G401.6 (cell line): ENCODE results near the gene CRYZL1.

Experiments used
- FAIRE-seq: peaks from 2 replicates; lab custom pipeline; 2012; peaks lifted over from hg19 to GRCh38; lab: Jason Lieb, UNC

CRYZL1 gene

GRCh38 chr21:33661146-33661545 is 19.6 kb upstream of the CRYZL1 start:
- FAIRE-seq = no peak

- no peak for FAIRE-seq
Observed at GRCh38 chr21:33660406-33660805, 18.9 kb upstream of the CRYZL1 start.

DNA sequence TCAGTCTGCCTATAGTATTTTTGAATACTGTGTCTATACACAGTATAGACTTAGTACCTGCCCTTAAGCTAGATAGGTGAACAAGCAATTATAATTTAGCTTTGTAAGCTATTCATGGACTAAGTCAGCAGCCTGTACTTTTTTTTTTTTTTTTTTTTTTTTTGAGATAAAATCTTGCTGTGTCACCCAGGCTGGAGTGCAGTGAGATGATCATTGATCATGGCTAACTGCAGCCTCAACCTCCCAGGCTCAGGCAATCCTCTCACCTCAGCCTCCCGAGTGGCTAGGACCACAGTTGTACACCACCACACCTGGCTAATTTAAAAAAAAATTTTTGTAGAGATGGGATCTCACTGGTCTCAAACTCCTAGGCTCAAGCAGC is 18.0 kb upstream of the CRYZL1 start:
- FAIRE-seq = no peak

DNA sequence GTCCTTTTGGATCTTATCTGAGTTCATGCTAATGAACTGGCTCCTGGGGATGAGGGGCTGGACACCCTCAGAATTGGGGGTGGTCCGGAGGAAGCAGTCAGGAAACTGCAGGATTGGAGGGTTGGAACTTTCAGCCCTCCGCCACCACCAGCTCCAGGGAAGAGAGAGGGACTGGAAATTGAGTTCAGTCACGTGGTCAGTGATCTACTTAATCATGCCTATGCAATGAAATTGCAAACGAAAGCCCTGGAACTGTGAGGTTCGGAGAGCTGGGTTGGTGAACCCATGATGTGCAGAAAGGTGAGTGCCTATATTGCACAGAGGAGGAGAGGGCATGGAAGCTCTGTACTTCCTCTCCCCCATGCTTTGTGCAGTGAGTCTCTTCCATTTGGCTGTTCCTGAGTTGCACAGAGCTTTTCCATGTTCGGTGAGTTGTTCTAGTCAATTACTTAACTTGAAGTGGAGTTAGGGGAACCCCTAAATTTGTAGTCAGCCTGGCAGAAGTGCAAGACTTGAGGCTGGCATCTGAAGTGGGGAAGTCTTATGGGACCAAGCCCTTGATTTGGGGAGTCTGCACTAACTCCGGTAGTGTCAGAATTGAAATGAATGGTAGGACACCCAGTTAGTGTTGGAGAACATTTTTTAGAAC is 17.5 kb upstream of the CRYZL1 start:
- no peak for FAIRE-seq

- FAIRE-seq = no peak
Observed at GRCh38 chr21:33657124-33657820, 15.7 kb upstream of the CRYZL1 start.

- peak; percentile 96 for FAIRE-seq
Observed at GRCh38 chr21:33655588-33656221, 14.2 kb upstream of the CRYZL1 start.

- FAIRE-seq = no peak
Observed at GRCh38 chr21:33654412-33654811, 12.9 kb upstream of the CRYZL1 start.

- FAIRE-seq = no peak
Observed at GRCh38 chr21:33651965-33652680, 10.6 kb upstream of the CRYZL1 start.

- FAIRE-seq = no peak
Observed at GRCh38 chr21:33650929-33651509, 9.5 kb upstream of the CRYZL1 start.

DNA sequence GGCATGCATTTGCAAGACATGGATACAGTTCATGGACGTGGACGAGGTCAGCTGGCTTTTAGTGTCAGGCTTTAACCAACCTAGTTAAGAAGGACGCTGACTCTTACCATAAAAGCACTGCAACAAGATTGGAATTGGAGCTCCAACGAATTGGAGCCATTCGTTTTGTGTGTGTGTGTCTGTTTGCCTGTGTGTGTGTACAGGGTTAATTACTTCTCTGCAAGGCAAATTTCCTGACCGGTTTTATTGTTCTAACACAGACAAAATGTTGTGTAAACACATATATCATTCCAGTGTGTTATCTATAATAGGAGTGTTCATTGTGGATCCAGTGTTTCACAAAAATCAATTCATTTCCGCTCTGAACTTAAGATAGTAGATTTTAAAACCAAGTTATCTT is 8.7 kb upstream of the CRYZL1 start:
- FAIRE-seq = no peak

DNA sequence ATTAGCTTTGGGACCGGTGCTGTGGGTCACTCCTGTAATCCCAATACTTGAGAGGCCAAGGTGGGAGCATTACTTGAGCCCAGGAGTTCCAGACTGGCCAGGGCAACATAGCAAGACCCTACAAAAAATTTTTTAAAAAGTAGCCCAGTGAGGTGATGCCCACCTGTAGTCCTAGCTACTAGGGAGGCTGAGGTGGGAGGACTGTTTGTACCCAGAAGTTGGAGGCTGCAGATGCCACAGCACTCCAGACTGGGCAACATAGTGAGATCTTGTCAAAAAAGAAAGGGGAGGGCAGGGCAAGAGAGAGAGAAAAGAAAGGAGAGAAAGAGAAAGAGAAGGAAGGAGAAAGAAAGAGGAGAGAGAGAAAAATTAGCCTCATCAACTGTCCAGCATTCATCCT is 7.0 kb upstream of the CRYZL1 start:
- FAIRE-seq = no peak

DNA sequence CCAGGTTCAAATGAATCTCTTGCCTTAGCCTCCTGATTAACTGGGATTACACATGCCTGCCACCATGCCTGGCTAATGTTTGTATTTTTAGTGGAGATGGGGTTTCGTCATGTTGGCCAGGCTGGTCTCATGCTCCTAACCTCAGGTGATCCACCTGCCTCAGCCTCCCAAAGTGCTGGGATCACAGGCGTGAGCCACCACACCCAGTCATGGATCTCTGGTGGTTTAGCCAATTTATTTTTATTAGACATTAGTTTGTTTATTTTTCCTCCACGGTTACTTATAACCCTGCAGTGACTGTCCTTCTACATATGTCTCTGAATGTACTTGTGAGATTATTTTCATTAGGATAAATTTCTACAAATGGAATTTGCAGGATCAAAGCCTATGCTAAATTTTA is 6.0 kb upstream of the CRYZL1 start:
- no peak for FAIRE-seq

GRCh38 chr21:33645730-33646129 is 4.2 kb upstream of the CRYZL1 start:
- FAIRE-seq = no peak

DNA sequence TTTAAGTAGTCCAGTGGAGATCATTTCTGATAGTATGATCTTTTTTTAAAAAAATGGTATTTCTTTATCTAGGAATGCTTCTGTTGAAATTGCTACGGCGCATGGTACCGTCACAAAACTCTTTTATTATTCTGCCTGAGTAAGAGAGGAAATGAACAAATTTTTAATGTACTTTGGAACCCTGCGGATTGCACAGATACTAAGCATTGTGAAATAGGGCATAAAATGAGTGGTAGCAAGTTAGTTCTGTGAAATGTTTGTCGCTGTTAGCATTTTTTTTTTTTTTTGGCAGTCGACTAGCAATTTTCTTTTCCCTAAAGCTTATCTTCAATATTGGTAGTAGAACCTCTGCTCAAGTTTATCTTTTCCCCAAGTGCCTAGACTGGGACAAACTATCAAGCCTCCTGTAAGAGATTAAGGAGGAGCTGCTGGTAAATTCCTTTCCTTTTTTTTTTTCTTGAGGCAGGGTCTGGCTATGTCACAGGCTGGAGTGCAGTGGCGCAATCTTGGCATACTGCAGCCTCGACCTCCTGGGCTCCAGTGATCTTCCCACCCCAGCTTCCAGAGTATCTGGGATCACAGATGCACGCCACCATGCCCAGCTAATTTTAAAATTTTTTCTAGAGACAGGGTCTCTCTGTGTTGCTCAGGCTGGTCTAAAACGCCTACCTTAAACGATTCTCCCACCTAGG is 3.0 kb upstream of the CRYZL1 start:
- FAIRE-seq = no peak

DNA sequence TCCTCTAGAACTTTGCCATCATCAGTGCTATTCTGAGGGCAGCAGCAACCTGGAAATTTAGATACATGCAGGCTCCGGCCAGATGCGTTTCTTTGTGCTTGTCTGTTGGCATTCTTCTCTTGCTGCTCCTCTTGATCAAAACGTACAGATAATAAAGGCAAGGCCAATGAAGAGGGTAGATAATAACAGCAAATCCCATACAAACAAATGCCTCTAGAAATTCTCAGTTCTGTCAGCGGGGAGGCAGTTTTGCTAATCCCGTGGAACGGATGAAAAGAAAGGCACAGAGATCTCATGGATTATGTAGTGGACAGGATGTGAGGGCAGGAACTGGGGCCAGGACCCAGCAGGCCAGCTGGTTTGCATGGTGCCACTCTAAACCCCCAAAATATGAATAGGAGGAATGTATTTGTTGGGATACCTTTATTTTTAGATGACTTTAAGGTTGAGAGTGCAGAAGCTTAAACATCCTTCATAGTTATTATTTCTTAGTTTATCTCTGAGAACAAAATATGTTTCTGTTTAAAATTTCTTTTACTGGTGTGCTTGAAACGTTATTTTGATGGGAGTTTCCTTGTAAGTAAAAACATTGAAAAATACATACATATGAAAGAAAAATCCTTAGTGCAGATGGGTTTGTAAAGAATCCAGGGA is 2.2 kb upstream of the CRYZL1 start:
- FAIRE-seq = no peak

DNA sequence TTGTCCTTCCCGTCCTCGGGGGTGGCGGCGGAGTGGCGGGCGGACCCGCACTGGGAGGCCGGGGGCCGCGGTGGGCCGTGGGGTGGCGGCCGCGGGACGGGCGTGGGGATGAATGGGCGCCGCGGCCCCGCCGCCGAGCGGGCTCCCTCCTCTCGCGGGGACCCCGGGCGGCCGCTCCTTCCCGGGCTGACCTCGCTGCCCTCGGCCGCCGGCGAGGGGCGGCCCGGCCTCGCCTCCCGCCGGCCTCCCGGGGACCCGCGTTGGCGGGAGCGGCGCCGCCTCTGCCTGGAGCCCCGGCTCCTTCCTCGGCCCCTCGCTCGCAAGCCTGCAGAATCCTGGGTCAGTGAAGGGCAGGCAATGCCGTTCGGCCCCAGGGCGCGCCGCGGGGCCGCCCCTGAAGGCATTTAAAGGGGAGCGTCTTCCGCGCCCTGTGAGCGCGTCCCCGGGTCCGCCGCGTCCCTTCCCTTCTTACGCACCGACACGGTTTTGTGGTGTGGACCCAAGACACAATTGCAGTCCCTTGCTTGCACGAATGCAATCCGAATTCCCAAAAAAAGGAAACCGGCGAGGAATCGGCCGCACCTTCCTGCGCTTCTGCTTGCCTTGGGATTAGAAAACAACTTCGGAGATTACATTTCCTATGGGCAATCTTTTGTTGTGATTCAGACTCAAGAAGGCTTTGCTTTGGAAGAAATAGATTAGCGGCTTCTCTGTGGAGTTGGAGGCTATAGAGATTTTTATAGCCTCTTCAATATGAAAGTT is 1.5 kb upstream of the CRYZL1 start:
- FAIRE-seq = no peak

DNA sequence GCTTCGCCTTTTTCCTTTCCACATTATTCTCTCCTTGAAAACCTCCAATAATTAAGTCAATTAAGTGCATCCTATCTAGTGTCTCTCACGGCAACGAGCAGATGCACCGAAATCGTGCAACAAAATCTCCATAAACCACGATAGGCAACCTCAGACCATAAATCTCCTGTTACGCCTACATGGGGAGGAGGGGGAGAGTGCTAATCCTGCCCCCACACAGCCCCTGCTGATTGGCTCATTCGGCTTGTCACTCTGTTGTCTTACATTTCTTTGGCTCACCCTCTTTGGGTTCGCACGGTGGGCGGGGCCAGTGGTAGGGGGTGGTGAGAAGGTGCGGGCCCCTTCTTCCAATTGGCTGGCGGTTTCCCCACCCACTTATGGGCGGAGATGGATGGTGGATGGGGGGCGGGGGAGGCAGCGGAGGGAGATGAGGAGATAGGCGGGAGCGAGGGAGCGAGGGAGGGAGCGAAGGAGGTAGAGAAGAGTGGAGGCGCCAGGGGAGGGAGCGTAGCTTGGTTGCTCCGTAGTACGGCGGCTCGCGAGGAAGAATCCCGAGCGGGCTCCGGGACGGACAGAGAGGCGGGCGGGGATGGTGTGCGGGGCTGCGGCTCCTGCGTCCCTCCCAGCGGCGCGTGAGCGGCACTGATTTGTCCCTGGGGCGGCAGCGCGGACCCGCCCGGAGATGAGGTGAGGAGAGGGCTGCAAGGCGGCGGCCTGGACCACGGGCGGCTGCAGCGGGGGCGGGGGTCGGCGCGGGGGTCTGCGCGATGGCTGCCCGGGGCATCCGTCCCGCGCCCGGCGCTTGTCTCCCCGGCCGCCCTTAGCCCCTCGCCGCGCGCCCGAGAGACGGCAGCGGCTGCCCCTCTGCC is 720 bp upstream of the CRYZL1 start, which contains the start of gene ITSN1:
Gene ITSN1 (plus strand): TSS at position 475 of the 869 bp plus-strand sequence. CDS start 76,328 bp downstream, outside the sequence.
- FAIRE-seq = no peak

- peak; percentile 84 for FAIRE-seq
Observed at GRCh38 chr21:33640697-33641351, 717 bp downstream of the CRYZL1 start.

DNA sequence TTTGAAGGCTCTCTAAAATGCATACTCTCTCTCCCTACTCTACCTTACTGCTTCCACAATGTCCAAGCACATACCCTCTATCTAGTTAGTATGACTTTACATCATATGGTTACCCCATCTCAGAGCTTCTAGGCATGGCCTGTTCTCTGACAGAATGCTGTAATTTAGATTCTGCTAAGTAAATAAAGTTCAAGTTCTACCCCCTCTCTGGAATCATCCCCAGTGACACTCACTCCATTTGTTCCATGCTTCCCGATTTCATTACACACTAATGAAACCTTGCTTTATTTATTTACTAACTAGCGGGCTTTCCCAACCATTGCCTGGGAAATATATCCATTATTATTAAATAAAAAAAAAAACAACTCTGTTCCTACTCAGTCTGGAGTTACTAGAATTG is 7.3 kb downstream of the CRYZL1 start:
- no peak for FAIRE-seq
